Measurements from ENCODE around the gene RGS4.

- TF ChIP-seq POLR2AphosphoS5 (IDR thresholded peaks at IDR 0.05; ENCODE audit: low read depth, low read length) (no peak), TAF1 (IDR thresholded peaks at IDR 0.05; ENCODE audit: low read depth, low read length) (no peak), POLR2A (IDR thresholded peaks at IDR 0.05; ENCODE audit: low read depth, low read length) (no peak), SPI1 (IDR thresholded peaks at IDR 0.05; ENCODE audit: low read depth, low read length) (no peak)
Observed at GRCh38 chr1:163038928-163039706, 30.0 kb upstream of the RGS4 start.
